ENCODE results near the gene SLIT2.

- no peak for TF ChIP-seq CTCF (IDR thresholded peaks at IDR 0.05)
- TF ChIP-seq POLR2A (IDR thresholded peaks at IDR 0.05) = no peak
These were observed 33.3 kb downstream of the SLIT2 start for GRCh38 chr4:20284990-20285389.
